G401 (cell line): Measurements from ENCODE around the gene NME7. TPM values are rescaled to one million over a fixed set of nuclear protein-coding genes. Genes with fewer than 3 reads are reported as not detected.
"Not testable (repeated sequence)": the region's sequence is repeated elsewhere in the genome, so short reads cannot be mapped to it uniquely, and the experiment has no call there.

Source experiments
- DNase-seq: peaks from one replicate; pipeline ENCODE4 v3.0.0-alpha.2; 2015; ENCODE audit warnings: low spot score
- in situ Hi-C: cut with HindIII; loops from 2 replicates; pipeline ENCODE4 v1.10.0; 2016; ENCODE audit warnings: low sequenced_read_pairs, mixed read lengths
- total RNA-seq: library from RNA; depleted of rRNA; stranded (reverse); fragments of >200 nt; shearing (Covaris generic); gene quantifications from 2 replicates; pipeline ENCODE4 v1.2.3, GENCODE V29; 2014

NME7 gene
- total RNA-seq, 1 experiment from 2014 or later, result 15.4 TPM

GRCh38 chr1:169346036-169346589 is 21.5 kb downstream of the NME7 start:
- in situ Hi-C loops, result no loop called here

GRCh38 chr1:169345511-169345910 is 22.1 kb downstream of the NME7 start:
- in situ Hi-C loops, result no loop called here
- no peak for DNase-seq

More at GRCh38 chr1:169346036-169346589, 21.5 kb downstream of the NME7 start:
- no peak for DNase-seq

GRCh38 chr1:169342096-169342495 is 25.5 kb downstream of the NME7 start:
- in situ Hi-C loops, result not testable (repeated sequence)

GRCh38 chr1:169340882-169341281 is 26.7 kb downstream of the NME7 start:
- in situ Hi-C loops, result no loop called here
- DNase-seq, result no peak

More at GRCh38 chr1:169342096-169342495, 25.5 kb downstream of the NME7 start:
- not testable (repeated sequence) for DNase-seq

- DNase-seq, result no peak
- in situ Hi-C loops, result no loop called here
Measured at GRCh38 chr1:169339773-169340172, 27.8 kb downstream of the NME7 start.

- in situ Hi-C loops, result no loop called here
- no peak for DNase-seq
Measured at GRCh38 chr1:169338617-169339016, 29.0 kb downstream of the NME7 start.

- in situ Hi-C loops, DNase-seq: not testable (repeated sequence)
Measured at GRCh38 chr1:169336947-169337715, 30.5 kb downstream of the NME7 start.

GRCh38 chr1:169334727-169335126 is 32.9 kb downstream of the NME7 start:
- in situ Hi-C loops, DNase-seq: not testable (repeated sequence)

GRCh38 chr1:169330927-169331326 is 36.7 kb downstream of the NME7 start:
- no peak for DNase-seq
- in situ Hi-C loops, result no loop called here

GRCh38 chr1:169329383-169329782 is 38.2 kb downstream of the NME7 start:
- in situ Hi-C loops, result no loop called here
- DNase-seq, result no peak

GRCh38 chr1:169327875-169328274 is 39.7 kb downstream of the NME7 start:
- DNase-seq, result no peak
- in situ Hi-C loops, result no loop called here

GRCh38 chr1:169326956-169327268 is 40.7 kb downstream of the NME7 start:
- no peak for DNase-seq
- in situ Hi-C loops, result no loop called here

- in situ Hi-C loops, result no loop called here
- no peak for DNase-seq
Measured at GRCh38 chr1:169326261-169326955, 41.2 kb downstream of the NME7 start.

- no peak for DNase-seq
- in situ Hi-C loops, result no loop called here
Measured at GRCh38 chr1:169325117-169325516, 42.5 kb downstream of the NME7 start.

- no peak for DNase-seq
Measured at GRCh38 chr1:169322138-169322537, 45.5 kb downstream of the NME7 start.

GRCh38 chr1:169321539-169321938 is 46.1 kb downstream of the NME7 start:
- no peak for DNase-seq
- in situ Hi-C loops, result no loop called here

More at GRCh38 chr1:169322138-169322537, 45.5 kb downstream of the NME7 start:
- in situ Hi-C loops, result no loop called here

- DNase-seq, result no peak
- in situ Hi-C loops, result no loop called here
Measured at GRCh38 chr1:169318536-169319244, 48.9 kb downstream of the NME7 start.

- DNase-seq, result no peak
- in situ Hi-C loops, result no loop called here
Measured at GRCh38 chr1:169316556-169316955, 51.0 kb downstream of the NME7 start.

- no peak for DNase-seq
- in situ Hi-C loops, result no loop called here
Measured at GRCh38 chr1:169312084-169312954, 55.3 kb downstream of the NME7 start.
